NCI-H1417 (cell line): ENCODE results near the gene CKMT1A.

Source experiments
- DNase-seq, 3 experiments: peaks; one replicate each; lab custom pipeline; 2025; lab: John Stamatoyannopoulos, UW

Gene CKMT1A

GRCh38 chr15:43748376-43748775 lies 54.7 kb downstream of the CKMT1A start:
- no peak for DNase-seq
